WI38 (cell line): ENCODE data around the gene CCNH.

Source experiments
- H3K4me3 ChIP-seq: 2 replicates; pipeline ENCODE4 v1.5.1; 2011; ENCODE audit warnings: low read depth, mild to moderate bottlenecking, control low read depth, low read length
- TF ChIP-seq, protein P1 (sequence below): IDR thresholded peaks from 2 replicates; pipeline ENCODE4 v1.5.1; 2012; ENCODE audit warnings: low read depth, mild to moderate bottlenecking, control low read depth, low read length

CCNH gene

DNA sequence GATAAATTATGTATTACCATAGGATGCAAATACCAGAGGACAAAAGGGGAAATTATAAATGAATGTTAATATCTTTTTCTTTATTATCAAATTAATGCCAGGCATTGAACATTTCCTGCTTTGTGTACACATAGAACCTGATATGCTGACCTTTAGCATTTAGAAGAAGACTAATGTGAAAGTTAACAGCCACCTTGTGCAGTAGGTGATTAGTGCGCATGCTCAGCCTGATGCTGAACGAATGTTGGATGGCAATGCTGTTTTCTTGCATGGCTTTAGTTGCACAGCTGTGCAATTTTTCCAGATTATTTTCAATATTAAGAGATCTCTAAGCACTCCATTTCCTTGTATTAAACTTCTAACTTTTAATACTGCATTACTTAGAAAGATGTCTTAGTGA is 45.5 kb downstream of the CCNH start:
- H3K4me3 ChIP-seq = no peak overlapping the region
- TF ChIP-seq, protein P1, sequence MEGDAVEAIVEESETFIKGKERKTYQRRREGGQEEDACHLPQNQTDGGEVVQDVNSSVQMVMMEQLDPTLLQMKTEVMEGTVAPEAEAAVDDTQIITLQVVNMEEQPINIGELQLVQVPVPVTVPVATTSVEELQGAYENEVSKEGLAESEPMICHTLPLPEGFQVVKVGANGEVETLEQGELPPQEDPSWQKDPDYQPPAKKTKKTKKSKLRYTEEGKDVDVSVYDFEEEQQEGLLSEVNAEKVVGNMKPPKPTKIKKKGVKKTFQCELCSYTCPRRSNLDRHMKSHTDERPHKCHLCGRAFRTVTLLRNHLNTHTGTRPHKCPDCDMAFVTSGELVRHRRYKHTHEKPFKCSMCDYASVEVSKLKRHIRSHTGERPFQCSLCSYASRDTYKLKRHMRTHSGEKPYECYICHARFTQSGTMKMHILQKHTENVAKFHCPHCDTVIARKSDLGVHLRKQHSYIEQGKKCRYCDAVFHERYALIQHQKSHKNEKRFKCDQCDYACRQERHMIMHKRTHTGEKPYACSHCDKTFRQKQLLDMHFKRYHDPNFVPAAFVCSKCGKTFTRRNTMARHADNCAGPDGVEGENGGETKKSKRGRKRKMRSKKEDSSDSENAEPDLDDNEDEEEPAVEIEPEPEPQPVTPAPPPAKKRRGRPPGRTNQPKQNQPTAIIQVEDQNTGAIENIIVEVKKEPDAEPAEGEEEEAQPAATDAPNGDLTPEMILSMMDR = no peak

DNA sequence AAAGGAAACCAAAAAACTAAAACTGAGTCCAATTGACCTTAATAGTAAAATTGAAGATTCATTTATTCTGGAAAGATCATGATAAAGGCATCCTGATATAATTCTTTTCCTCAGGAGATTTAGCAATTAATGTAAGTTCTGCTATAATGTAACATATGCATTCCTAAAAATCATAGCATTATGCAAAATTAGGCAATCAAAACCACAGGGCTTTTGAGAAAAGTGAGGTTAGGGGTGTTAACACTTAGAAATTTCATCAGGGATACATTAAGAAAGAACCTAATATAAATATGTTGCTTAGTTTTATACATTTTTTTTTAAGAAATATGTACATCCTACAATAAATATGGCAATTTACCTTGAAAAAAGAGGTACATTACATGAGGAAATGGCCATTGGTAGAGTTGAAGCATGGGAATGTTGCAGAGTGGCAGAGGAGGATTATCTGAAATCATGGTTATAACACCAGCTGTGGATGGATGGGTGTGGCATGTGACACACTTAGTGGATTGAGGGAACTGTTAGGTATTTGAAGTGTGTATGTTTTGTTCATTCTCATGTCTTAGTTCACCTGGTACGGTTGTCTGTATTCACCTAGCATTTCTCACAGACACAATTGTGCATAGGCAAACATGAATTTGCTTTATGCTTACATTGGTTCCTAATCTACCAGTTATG is 51.1 kb downstream of the CCNH start:
- no peak overlapping the region for H3K4me3 ChIP-seq
- TF ChIP-seq, protein P1 = no peak

DNA sequence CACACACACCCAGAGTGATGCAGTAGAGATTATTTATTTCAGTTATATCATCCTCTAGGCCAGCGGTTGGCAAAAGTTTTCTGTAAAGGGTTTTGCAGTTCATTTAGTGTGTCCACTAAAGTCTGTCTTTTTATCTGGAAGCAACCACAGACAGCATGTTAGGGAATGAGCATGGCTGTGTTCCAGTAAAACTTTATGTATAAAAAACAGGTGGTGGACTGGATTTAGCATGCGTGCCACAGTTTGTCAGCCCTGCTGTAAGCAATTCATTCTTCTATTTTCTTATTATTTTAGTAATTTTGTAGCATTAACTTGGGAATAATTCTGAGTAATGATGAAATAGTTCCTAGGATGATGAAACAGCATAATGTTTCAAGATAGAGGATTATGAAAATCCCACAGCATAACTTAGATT is 51.7 kb downstream of the CCNH start:
- TF ChIP-seq, protein P1 = no peak
- H3K4me3 ChIP-seq = no peak overlapping the region

DNA sequence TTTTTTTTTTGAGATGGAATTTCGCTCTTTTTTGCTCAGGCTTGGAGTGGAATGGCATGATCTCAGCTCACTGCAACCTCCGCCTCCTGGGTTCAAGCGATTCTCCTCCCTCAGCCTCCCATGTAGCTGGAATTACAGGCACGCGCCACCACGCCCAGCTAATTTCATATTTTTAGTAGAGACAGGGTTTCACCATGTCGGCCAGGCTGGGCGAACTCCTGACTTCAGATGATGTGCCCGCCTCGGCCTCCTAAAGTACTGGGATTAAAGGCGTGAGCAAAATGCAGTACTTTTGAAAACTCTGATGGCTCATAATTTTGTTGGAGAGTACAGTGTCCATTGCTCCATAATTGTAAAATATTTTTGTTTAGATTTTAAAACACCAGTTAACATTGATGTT is 52.6 kb downstream of the CCNH start:
- H3K4me3 ChIP-seq = no peak overlapping the region
- TF ChIP-seq, protein P1 = no peak

DNA sequence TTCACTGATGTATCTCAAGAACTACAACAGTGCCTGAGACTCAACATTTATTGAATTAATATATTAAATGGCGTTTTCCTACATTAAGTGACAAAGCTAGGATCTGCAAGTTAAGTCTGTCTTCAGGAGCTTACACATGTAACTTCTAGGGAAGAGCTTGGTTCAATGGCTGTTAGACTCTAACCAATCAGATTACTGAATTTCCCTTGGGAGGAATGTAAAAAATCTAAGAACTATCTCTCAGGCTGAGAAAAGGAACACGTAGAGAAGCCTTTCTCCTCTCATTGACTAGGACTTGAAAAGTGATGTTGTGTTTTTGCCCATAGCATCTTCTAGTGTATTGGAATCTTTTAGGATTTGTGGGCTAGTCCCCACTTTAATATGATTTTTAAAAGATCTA is 53.6 kb downstream of the CCNH start:
- H3K4me3 ChIP-seq = no peak overlapping the region
- TF ChIP-seq, protein P1 = no peak

DNA sequence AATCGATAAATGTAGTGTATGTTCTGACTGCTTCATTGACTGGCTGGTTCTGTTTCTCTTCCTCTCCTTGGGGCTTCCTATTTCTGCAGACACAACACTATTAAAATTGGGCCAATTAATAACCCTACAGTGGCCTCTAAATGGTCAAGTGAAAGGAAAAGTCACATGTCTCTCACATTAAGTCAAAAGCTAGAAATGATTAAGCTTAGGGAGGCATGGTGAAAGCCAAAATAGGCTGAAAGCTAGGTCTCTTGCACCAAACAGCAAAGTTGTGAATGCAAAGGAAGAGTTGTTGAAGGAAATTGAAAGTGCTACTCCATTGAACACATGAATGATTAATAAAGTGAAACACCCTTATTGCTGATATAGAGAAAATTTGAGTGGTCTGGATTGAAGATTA is 58.2 kb downstream of the CCNH start:
- TF ChIP-seq, protein P1 = no peak
- no peak overlapping the region for H3K4me3 ChIP-seq

DNA sequence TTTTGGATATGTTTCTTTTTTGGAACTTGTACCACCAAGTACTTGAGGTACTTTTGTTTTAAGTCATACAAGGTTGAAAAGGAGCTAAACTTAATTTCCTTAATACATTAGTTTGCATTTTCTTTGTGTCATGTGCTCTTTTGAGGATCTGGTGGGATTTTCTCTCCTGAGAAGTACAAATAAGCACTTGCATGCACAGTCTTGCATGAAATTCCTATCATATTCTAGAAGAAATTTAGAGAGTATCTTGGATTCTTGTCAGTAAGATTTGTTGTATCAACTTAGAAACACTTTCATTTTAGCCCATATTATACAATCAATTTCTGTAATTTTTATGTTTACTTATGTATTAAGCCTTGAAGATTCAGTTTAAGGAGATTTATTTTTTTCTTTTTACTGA is 64.9 kb downstream of the CCNH start:
- TF ChIP-seq, protein P1 = no peak
- no peak overlapping the region for H3K4me3 ChIP-seq
